H9 (cell line): ENCODE measurements around the gene ZBTB16. TPM values are rescaled to one million over a fixed set of nuclear protein-coding genes. Genes with fewer than 3 reads are reported as not detected.
A peak's percentile ranks its signal among the peaks of the same experiment; 100 is the strongest.

Source experiments
- DNase-seq: peaks from one replicate; pipeline ENCODE4 v3.0.0-alpha.2; 2017
- H2AFZ ChIP-seq: one replicate; pipeline ENCODE4 v1.6.1; 2013; ENCODE audit warnings: mild to moderate bottlenecking, low read length, control low read depth, moderate library complexity
- H2AK5ac ChIP-seq: 2 replicates; pipeline ENCODE4 v1.6.1; 2013; ENCODE audit warnings: low read length, control low read depth, mixed read lengths; ENCODE audit not compliant: insufficient read length
- H2BK120ac ChIP-seq: one replicate; pipeline ENCODE4 v1.6.1; 2013; ENCODE audit warnings: low read depth, mild to moderate bottlenecking, low read length, control low read depth, inconsistent platforms; ENCODE audit not compliant: poor library complexity, severe bottlenecking
- H2BK12ac ChIP-seq: 2 replicates; pipeline ENCODE4 v1.6.1; 2013; ENCODE audit warnings: low read length, control low read depth, mixed read lengths, low read depth; ENCODE audit not compliant: insufficient read length
- H2BK15ac ChIP-seq: 2 replicates; pipeline ENCODE4 v1.6.1; 2013; ENCODE audit warnings: low read depth, low read length, control low read depth
- H2BK20ac ChIP-seq: one replicate; pipeline ENCODE4 v1.6.1; 2013; ENCODE audit warnings: low read depth, mild to moderate bottlenecking, low read length, control low read depth, inconsistent platforms; ENCODE audit not compliant: poor library complexity, severe bottlenecking
- H2BK5ac ChIP-seq: 2 replicates; pipeline ENCODE4 v1.6.1; 2013; ENCODE audit warnings: low read length, control low read depth, mixed read lengths; ENCODE audit not compliant: insufficient read length
- H3K14ac ChIP-seq: 2 replicates; pipeline ENCODE4 v1.6.1; 2013; ENCODE audit warnings: low read length, control low read depth; ENCODE audit not compliant: insufficient read depth
- H3K18ac ChIP-seq: 2 replicates; pipeline ENCODE4 v1.6.1; 2013; ENCODE audit warnings: low read depth, mild to moderate bottlenecking, mixed read lengths, low read length, control low read depth; ENCODE audit not compliant: insufficient read length
- H3K23ac ChIP-seq: 2 replicates; pipeline ENCODE4 v1.6.1; 2013; ENCODE audit warnings: low read length, control low read depth, mixed read lengths, low read depth; ENCODE audit not compliant: insufficient read length
- H3K23me2 ChIP-seq: 2 replicates; pipeline ENCODE4 v1.6.1; 2013; ENCODE audit warnings: low read depth, mild to moderate bottlenecking, mixed read lengths, low read length, control low read depth; ENCODE audit not compliant: insufficient read length, poor library complexity, severe bottlenecking
- H3K27ac ChIP-seq: 2 replicates; pipeline ENCODE4 v1.5.1; 2013; ENCODE audit warnings: low read length, control low read depth, mixed read lengths, low read depth; ENCODE audit not compliant: insufficient read length
- H3K27me3 ChIP-seq: 2 replicates; pipeline ENCODE4 v1.6.1; 2013; ENCODE audit warnings: low read length, control low read depth, inconsistent platforms; ENCODE audit not compliant: insufficient read depth
- H3K4ac ChIP-seq: 2 replicates; pipeline ENCODE4 v1.6.1; 2013; ENCODE audit warnings: low read depth, mild to moderate bottlenecking, control low read depth, inconsistent platforms, low read length, moderate library complexity
- H3K4me1 ChIP-seq: 2 replicates; pipeline ENCODE4 v1.6.1; 2013; ENCODE audit warnings: low read length, control low read depth, inconsistent platforms; ENCODE audit not compliant: insufficient read depth
- H3K4me2 ChIP-seq: 2 replicates; pipeline ENCODE4 v1.6.1; 2013; ENCODE audit warnings: low read length, control low read depth, mixed read lengths; ENCODE audit not compliant: insufficient read length, insufficient read depth
- H3K56ac ChIP-seq: 2 replicates; pipeline ENCODE4 v1.6.1; 2013; ENCODE audit warnings: low read depth, mild to moderate bottlenecking, mixed read lengths, low read length, control low read depth; ENCODE audit not compliant: insufficient read length
- H3K79me1 ChIP-seq: 2 replicates; pipeline ENCODE4 v1.6.1; 2013; ENCODE audit warnings: low read depth, mild to moderate bottlenecking, moderate library complexity, low read length, control low read depth, inconsistent platforms; ENCODE audit not compliant: insufficient read depth, poor library complexity, severe bottlenecking
- H3K79me2 ChIP-seq: 2 replicates; pipeline ENCODE4 v1.6.1; 2013; ENCODE audit warnings: low read length, control low read depth, inconsistent platforms; ENCODE audit not compliant: insufficient read depth
- H3K9ac ChIP-seq: 2 replicates; pipeline ENCODE4 v1.6.1; 2013; ENCODE audit warnings: low read length, control low read depth, mixed read lengths; ENCODE audit not compliant: insufficient read length; ENCODE audit errors: extremely low read depth
- H3K9me3 ChIP-seq: one replicate; pipeline ENCODE4 v1.6.1; 2013; ENCODE audit warnings: low read depth, low read length, inconsistent platforms; ENCODE audit not compliant: control insufficient read depth
- H3T11ph ChIP-seq: one replicate; pipeline ENCODE4 v1.6.1; 2013; ENCODE audit warnings: mild to moderate bottlenecking, low read length, control low read depth, inconsistent platforms
- H4K20me1 ChIP-seq: one replicate; pipeline ENCODE4 v1.6.1; 2013; ENCODE audit not compliant: control insufficient read depth, insufficient read length, insufficient read depth
- H4K5ac ChIP-seq: 2 replicates; pipeline ENCODE4 v1.6.1; 2013; ENCODE audit warnings: low read depth, mild to moderate bottlenecking, mixed read lengths, low read length, control low read depth; ENCODE audit not compliant: insufficient read length
- H4K8ac ChIP-seq: replicated peaks from 2 replicates; pipeline ENCODE4 v1.6.1; 2013; ENCODE audit warnings: low read length, control low read depth, mixed read lengths, low read depth; ENCODE audit not compliant: insufficient read length
- H4K91ac ChIP-seq: 2 replicates; pipeline ENCODE4 v1.6.1; 2013; ENCODE audit warnings: low read depth, mild to moderate bottlenecking, moderate library complexity, mixed read lengths, low read length, control low read depth; ENCODE audit not compliant: insufficient read length
- H3K27ac Mint-ChIP-seq, 3 experiments: 2 replicates in 2 of 3; 3 replicates in 1 of 3; pipeline ENCODE4 v1.8.0; 2020 to 2021; ENCODE audit warnings: mixed read lengths in 3 of 3, mild to moderate bottlenecking in 1 of 3, moderate library complexity in 1 of 3
- H3K27me3 Mint-ChIP-seq: 2 replicates; pipeline ENCODE4 v1.8.0; 2021; ENCODE audit warnings: low read depth, mild to moderate bottlenecking, moderate library complexity, mixed read lengths
- H3K36me3 Mint-ChIP-seq, 3 experiments: 2 replicates in 2 of 3; 3 replicates in 1 of 3; pipeline ENCODE4 v1.8.0; 2020 to 2021; ENCODE audit warnings: low read depth in 3 of 3, mixed read lengths in 3 of 3; ENCODE audit not compliant: insufficient read depth in 1 of 3
- H3K4me1 Mint-ChIP-seq, 2 experiments: 2 replicates each; pipeline ENCODE4 v1.8.0; 2020; ENCODE audit warnings: mixed read lengths in 2 of 2
- H3K4me3 Mint-ChIP-seq, 2 experiments: 2 replicates in 1 of 2; 3 replicates in 1 of 2; pipeline ENCODE4 v1.8.0; 2020 to 2021; ENCODE audit warnings: mild to moderate bottlenecking in 2 of 2, mixed read lengths in 2 of 2, moderate library complexity in 1 of 2
- H3K9me3 Mint-ChIP-seq, 2 experiments: 2 replicates in 1 of 2; 3 replicates in 1 of 2; pipeline ENCODE4 v1.8.0; 2020; ENCODE audit warnings: mild to moderate bottlenecking in 2 of 2, mixed read lengths in 2 of 2, moderate library complexity in 1 of 2
- CTCF ChIP-seq: fragments of 200-600 bp; sonication (generic); conservative IDR thresholded peaks from 3 replicates; pipeline ENCODE4 v1.8.0; 2021; ENCODE audit warnings: antibody characterized with exemption, mild to moderate bottlenecking
- WGBS: extraction: QIAGEN DNeasy Blood & Tissue Kit; methylation state at CpG from one replicate; pipeline ENCODE4 v1.1.7; 2013; ENCODE audit warnings: missing lambda C conversion rate, low lambda C conversion rate, mixed read lengths; ENCODE audit not compliant: insufficient read length; ENCODE audit errors: extremely low coverage; 5-methylcytosine and 5-hydroxymethylcytosine counted together
- total RNA-seq: library from RNA; stranded (reverse); gene quantifications from 2 replicates; pipeline ENCODE4 v1.2.1, GENCODE V29; 2021

Gene ZBTB16
- total RNA-seq, 1 experiment from 2014 or later: not detected

GRCh38 chr11:114180301-114181055 is 121.0 kb downstream of the ZBTB16 start:
- H3K9me3 Mint-ChIP-seq: no peaks in the 10 kb centered on the region
- H3K27me3 Mint-ChIP-seq: peaks cover 19% of the 10 kb centered on the region
- Histone ChIP-seq H3K23ac (no peak overlapping the region), H3K9ac (no peak overlapping the region), H3K27me3 (no peaks in the 10 kb centered on the region), H3K27ac (no peak overlapping the region), H3K18ac (no peak overlapping the region), H3K79me1 (no peaks in the 10 kb centered on the region), H4K20me1 (no peaks in the 10 kb centered on the region), H4K5ac (no peak overlapping the region), H3K23me2 (no peaks in the 10 kb centered on the region), H2AK5ac (no peak overlapping the region), H2BK120ac (no peak overlapping the region), H3K4me1 (no peaks in the 10 kb centered on the region), H3K14ac (no peak overlapping the region), H2AFZ (no peak overlapping the region), H3K9me3 (no peaks in the 10 kb centered on the region), H2BK20ac (no peak overlapping the region), H2BK15ac (no peak overlapping the region), H3K56ac (no peak overlapping the region), H3K4ac (no peak overlapping the region), H3K4me2 (no peak overlapping the region), H3T11ph (no peak overlapping the region), H2BK5ac (no peak overlapping the region), H3K79me2 (no peaks in the 10 kb centered on the region), H4K91ac (no peak overlapping the region), H4K8ac (no peak overlapping the region), H2BK12ac (no peak overlapping the region)
- TF ChIP-seq CTCF: peak; percentile 71
- no peak overlapping the region for H3K4me3 Mint-ChIP-seq
- peak overlapping the region in 1 of 3 experiments; percentile 29; a peak in 1 of 7 replicates for H3K27ac Mint-ChIP-seq
- no peaks in the 10 kb centered on the region for H3K36me3 Mint-ChIP-seq
- H3K4me1 Mint-ChIP-seq: peaks cover 5 to 12% of the 10 kb centered on the region in 2 experiments; a peak in 3 of 4 replicates
- WGBS: no CpG with 5 or more reads among the region's 7 CpGs
- peak; percentile 59 for DNase-seq
